NCI-H146 (cell line): ENCODE data around the gene NTRK3.
"Not testable (repeated sequence)": the region's sequence is repeated elsewhere in the genome, so short reads cannot be mapped to it uniquely, and the experiment has no call there.

ENCODE experiments used
- DNase-seq: peaks from one replicate; lab custom pipeline; 2025; lab: John Stamatoyannopoulos, UW

The NTRK3 gene

DNA sequence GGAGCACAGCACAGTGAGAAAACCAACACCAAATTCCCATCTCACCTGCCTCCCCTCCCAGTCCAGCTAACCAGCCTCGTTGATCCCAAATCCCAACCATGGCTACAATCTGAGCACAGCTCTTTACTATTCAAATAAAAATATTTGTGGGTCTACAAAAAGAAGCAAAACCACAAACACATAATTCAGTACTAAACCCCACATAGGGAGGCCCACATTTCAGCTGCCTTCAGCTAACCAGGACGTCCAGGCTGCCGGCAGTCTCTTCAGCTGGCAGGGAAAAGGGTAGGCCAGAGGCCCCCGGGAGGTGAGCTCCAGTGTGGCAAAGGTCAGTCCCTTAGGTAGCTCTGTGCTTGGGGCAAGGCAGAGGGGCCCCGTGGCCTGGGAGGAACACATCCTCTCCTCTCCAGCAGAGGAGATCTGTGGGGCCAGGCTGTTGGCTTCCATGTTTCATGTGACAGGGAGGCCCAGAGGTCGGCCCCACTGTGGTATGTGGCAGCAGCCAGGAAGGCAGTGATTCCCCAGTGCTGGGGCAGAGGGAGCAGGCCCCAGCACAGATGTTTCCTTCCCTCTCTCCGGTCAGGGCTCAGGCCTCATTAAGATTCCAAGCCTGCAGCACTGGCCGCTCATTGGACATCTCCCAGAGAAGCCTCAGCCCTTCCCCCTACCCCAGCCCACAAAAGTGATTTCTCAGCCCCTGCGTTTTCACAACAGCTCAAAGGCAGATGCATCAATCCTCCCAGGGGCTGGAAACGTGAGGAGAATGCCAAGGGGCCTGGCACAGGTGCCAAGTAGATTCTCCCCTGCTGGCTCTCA is 381.4 kb downstream of the NTRK3 start:
- DNase-seq, result no peak

DNA sequence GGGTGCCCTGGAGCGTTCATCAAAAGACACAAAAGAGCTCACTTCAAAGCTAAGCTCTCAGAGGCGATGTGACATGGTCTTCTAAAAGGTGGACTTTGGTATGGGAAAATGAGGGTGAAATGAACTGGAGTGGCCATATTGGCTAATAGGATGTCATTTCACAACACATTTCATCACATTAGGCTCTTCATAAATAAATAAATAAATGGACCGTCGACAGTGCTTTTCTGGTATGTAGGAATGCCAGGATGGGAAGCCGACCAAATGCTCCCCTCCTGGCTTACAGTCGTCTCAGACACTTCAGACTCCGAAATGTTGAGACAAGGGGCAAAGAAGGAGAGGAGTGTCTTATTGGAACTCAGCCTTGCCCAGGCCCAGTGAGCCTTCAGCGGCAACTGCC is 383.0 kb downstream of the NTRK3 start:
- DNase-seq, result no peak

- no peak for DNase-seq
These were observed 384.7 kb downstream of the NTRK3 start for GRCh38 chr15:87871731-87872320.

DNA sequence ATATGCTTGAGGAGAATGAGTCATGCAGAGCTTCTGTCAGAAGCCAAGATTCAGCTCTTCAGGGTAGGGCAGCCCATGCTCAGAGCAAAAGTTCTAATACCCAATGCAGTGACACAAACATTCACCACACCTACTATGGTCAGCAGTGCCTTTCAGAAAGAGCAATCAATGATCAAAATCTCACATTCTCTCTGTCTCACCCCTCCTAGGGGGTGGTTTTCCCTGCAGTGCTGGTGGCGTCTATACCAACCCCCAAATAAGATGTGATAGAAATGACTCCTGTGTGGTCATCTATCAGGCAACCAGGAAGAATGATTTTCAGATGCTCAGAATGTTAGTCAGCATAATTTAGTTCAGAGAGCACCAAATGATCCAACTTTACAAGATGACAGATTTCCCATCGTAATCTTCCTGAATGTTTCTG is 385.3 kb downstream of the NTRK3 start:
- DNase-seq, result no peak

DNA sequence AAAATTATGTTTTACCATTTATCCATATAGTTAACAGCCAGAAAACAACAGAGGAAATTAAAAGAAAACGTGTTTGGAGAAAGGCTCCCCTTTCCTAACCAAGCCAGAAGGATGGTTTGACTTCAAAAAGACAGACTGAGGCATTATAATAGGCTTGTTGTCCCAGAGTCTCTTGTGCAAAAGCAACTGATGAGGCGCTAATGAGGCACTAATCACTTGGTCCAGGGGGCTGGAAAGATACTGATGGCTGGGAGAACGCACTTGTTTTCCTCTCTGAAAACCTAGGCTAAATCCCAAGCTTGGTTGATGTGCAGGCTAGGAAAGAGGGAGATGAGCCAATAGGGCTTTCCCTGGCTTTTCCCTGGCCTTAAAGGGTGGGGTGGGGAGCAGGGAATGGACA is 389.6 kb downstream of the NTRK3 start:
- no peak for DNase-seq

DNA sequence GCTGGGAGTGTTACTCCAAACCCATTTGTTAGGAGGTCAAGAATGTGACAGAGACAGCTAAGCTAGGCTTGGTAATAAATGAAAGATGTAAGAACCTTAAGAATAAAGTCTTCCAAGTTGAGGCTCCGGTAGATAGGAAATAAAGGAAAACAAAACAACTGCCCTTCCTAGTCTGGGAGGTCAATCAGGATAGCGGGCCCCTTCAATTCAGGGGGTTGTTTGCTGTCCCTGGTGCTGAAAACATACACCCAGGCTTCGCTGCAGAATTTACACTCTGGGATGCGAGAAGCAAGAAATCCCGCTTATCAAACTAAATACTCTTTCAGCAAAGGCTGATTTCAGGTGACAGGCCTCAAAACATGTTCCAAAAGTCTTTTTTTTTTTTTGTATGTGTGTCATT is 393.4 kb downstream of the NTRK3 start:
- DNase-seq, result no peak

GRCh38 chr15:87860743-87861142 is 395.8 kb downstream of the NTRK3 start:
- no peak for DNase-seq

DNA sequence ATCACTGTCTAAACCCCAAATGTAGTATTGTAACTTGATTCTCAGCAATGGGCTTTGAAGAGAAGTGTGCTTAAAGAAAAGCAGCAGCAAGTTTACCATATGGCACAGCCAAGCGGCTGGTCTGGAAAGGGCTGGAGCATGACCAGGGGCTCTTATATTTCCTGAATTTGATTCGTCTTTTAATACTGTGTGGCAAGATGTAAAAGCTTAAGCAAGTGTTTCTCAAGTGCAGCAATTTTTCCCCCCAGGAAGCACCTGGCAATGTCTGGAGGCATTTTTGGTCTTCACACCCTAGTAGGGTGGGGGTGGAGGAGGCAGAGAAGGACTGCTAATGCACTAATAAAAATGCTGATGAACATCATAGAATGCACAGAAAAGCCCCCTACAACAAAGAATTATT is 397.9 kb downstream of the NTRK3 start:
- no peak for DNase-seq

DNA sequence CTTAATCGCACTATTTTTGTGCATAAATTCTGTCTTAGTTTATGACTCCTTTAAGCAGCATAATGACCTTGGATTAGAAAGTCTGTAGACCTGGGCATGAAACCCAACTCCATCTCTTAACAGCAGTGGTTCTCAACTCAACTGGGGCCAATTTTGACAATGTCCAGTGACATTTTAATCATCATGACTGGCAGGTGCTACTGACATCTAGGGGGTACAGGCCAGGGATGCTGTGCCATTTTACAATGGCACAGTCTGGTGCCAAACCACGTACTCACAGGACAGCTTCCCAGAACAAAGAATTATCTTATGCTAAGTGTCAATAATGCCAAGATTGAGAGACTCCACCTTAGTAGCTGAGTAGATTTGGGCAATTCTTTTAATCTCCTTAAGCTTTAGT is 405.0 kb downstream of the NTRK3 start:
- DNase-seq, result no peak

GRCh38 chr15:87850916-87851315 is 405.6 kb downstream of the NTRK3 start:
- no peak for DNase-seq

DNA sequence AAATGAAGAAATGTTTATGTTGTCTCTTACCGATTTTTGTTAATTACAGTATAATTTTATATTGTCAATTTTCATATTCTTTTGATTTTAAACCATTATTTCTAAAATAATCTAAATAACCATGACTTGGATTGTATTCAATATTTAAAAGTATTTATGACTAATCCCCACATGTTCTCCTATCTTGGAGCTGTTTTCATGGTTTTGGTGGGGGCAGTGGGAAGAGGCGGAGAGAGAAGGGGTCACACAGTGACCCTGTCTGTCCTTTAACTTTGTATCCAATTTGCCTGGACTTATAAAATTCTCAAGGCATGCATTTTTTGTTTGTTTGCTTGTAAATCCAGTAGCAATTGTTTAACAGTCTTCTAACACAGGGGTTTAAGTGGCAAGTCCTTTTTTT is 407.4 kb downstream of the NTRK3 start:
- no peak for DNase-seq

DNA sequence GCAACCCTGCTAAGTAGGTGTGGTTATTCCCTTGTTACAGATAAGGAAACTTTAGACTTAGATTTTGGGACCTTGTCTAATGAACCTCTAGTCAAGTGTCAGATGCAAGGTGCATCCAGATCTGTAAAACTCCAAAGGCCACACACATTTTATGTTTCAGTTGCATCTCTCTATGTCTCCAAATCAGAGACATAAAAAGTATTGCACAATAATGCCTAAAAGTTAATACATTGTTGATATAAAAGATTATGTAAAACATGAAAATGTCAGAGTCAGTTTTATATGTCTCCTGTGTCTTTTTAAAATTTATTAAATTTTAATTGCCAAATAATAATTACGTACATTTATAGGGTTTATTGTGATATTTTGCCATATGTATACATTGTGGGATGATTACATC is 408.5 kb downstream of the NTRK3 start:
- no peak for DNase-seq

GRCh38 chr15:87846746-87847145 is 409.8 kb downstream of the NTRK3 start:
- no peak for DNase-seq

GRCh38 chr15:87843312-87843711 is 413.2 kb downstream of the NTRK3 start:
- no peak for DNase-seq

GRCh38 chr15:87841426-87841998 is 415.0 kb downstream of the NTRK3 start:
- DNase-seq, result no peak

DNA sequence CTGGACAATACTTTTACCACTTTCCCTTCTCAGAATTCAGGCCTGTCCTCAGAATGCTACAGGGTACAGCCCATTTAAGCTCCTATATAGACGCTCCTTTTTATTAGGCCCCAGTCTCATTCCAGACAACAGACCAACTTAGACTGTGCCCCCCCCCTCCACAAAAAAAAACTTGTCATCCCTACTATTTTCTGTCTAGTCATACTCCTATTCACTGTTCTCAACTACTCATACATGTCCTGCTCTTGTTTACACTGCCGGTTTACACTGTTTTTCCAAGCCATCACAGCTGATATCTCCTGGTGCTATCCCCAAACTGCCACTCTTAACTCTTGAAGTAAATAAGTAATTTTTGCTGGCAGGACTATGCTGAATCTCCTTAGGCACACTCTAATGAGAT is 420.7 kb downstream of the NTRK3 start:
- DNase-seq, result not testable (repeated sequence)

DNA sequence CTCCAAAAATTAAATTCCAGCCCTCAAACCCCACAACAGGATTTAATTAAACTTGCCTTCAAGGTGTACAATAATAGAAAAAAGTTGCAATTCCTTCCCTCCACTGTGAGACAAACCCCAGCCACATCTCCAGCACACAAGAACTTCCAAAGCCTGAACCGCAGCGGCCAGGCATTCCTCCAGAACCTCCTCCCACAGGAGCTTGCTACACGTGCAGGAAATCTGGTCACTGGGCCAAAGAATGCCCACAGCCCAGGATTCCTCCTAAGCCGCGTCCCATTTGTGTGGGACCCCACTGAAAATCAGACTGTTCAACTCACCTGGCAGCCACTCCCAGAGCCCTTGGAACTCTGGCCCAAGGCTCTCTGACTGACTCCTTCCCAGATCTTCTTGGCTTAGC is 423.2 kb downstream of the NTRK3 start:
- DNase-seq, result not testable (repeated sequence)

DNA sequence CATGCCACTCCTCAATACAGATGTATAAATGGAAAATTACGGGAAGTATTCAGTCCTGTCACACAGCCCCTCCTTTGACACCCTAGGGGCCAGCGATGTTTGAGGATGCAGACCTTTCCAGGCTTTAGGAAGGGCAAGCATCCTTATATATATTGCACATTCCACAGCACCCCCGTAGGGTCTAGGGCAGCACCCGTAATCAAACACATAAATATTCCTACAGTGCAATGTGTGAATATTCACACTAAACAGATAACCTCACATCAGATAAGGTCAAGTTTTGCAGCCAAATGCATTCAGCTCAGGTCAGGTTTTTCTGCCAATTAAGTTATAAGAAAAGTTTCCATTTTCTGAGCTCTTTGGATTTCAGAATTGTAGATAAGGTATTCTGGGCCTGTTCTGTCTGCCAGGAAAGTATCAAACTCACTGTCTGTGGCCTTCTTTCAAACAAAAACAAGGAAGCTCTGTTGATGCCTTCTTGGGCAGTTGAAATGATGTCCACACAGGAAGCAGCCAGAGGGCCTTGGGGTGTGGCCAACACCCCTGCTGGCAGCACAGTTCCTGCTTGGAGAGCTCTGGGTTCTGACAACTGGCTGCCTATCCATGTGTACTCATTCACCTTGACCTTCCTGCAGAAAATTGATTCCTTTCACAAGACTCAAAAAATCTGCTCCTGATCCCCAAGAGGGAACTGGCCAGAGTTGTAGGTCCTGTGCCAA is 427.0 kb downstream of the NTRK3 start:
- DNase-seq, result no peak

- no peak for DNase-seq
These were observed 427.9 kb downstream of the NTRK3 start for GRCh38 chr15:87828608-87829007.

GRCh38 chr15:87827131-87827530 is 429.4 kb downstream of the NTRK3 start:
- DNase-seq, result no peak

GRCh38 chr15:87826119-87826747 is 430.3 kb downstream of the NTRK3 start:
- DNase-seq, result no peak

- DNase-seq, result no peak
These were observed 437.8 kb downstream of the NTRK3 start for GRCh38 chr15:87818756-87819155.
